ENCODE measurements around the gene HSP90AB1. TPM values are rescaled to one million over a fixed set of nuclear protein-coding genes. Genes with fewer than 3 reads are reported as not detected.

Gene HSP90AB1
- total RNA-seq, 4 donors from 2014 or later = 356 to 729 (median 499) TPM

- TF ChIP-seq POLR2AphosphoS5 (IDR thresholded peaks at IDR 0.05) (no peak), POLR2A (IDR thresholded peaks at IDR 0.05; ENCODE audit: low read depth) (no peak), EP300 (IDR thresholded peaks at IDR 0.05) (no peak)
- TF ChIP-seq, protein P1, sequence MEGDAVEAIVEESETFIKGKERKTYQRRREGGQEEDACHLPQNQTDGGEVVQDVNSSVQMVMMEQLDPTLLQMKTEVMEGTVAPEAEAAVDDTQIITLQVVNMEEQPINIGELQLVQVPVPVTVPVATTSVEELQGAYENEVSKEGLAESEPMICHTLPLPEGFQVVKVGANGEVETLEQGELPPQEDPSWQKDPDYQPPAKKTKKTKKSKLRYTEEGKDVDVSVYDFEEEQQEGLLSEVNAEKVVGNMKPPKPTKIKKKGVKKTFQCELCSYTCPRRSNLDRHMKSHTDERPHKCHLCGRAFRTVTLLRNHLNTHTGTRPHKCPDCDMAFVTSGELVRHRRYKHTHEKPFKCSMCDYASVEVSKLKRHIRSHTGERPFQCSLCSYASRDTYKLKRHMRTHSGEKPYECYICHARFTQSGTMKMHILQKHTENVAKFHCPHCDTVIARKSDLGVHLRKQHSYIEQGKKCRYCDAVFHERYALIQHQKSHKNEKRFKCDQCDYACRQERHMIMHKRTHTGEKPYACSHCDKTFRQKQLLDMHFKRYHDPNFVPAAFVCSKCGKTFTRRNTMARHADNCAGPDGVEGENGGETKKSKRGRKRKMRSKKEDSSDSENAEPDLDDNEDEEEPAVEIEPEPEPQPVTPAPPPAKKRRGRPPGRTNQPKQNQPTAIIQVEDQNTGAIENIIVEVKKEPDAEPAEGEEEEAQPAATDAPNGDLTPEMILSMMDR (IDR thresholded peaks at IDR 0.05) = no peak
- peaks cover 0 to 77% (median 13%) of the 10 kb centered on the region in 4 donors for H3K27me3 ChIP-seq
- H3K27ac ChIP-seq (replicated peaks in 1 of 4) = no peak overlapping the region
- H3K4me1 ChIP-seq = peaks cover 4 to 16% (median 13%) of the 10 kb centered on the region in 4 donors
- intact Hi-C loops (cut with DNase I) = no loop called here
- H3K4me3 ChIP-seq = no peak overlapping the region
- DNase-seq (ENCODE audit: extremely low spot score) = no peak
- no peaks in the 10 kb centered on the region for H3K36me3 ChIP-seq
- no peaks in the 10 kb centered on the region for H3K9me3 ChIP-seq
- 68% methylated on average over 3 of the region's 3 CpGs for WGBS
Observed at GRCh38 chr6:44278315-44278714, 31.4 kb downstream of the HSP90AB1 start.

DNA sequence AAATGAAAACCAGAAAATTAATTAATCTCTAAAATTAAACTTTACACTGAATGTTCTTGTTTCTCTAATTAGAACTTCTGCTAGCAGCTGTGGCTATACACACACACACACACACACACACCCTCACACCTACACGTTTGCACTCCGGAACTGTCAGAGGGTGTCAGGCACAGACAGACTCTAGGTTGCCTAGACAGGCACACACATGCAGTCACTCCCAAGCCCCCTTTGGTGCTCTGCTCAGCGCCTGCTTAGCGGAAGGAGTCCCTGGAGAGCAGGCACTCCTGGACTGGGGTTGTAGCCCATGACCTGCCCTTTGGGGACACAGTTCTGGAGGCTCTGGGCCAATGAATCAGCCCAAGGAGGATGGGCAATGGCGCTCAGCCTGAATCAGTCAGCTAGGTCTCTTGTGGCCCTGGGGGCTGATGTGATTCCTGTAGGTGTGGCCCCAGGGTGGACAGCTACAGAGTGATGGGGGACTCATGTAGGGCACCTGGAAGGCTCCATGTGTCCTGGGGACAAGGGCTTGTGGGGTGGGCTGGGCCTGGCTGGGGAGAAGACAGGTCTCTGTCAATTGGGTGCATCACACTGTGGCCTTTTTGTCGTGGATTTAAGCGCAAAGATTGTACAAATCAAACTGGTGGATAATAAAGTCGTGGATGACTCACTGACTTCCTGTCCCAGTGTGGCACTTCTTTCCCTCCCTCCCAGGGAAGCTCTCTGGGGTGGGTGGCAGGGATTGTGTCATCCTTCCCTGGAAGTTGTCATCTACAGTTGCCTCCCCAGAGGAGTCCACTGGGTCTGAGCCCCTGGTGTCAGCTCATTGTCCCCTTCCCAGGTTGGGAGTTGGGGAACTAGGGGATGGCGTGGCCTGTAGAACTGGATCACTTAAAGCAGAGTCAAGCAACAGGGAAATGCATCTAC is 32.1 kb downstream of the HSP90AB1 start:
- intact Hi-C loops (cut with DNase I) = no loop called here
- no peaks in the 10 kb centered on the region for H3K36me3 ChIP-seq
- no peak for DNase-seq (ENCODE audit: extremely low spot score)
- no peak overlapping the region for H3K27ac ChIP-seq (replicated peaks in 1 of 4)
- H3K4me3 ChIP-seq = no peak overlapping the region
- 74% methylated on average over 9 of the region's 9 CpGs for WGBS
- H3K9me3 ChIP-seq = no peaks in the 10 kb centered on the region
- peaks cover 4 to 16% (median 13%) of the 10 kb centered on the region in 4 donors for H3K4me1 ChIP-seq
- peaks cover 0 to 73% (median 12%) of the 10 kb centered on the region in 4 donors for H3K27me3 ChIP-seq
- TF ChIP-seq POLR2A (IDR thresholded peaks at IDR 0.05; ENCODE audit: low read depth) (no peak), EP300 (IDR thresholded peaks at IDR 0.05) (no peak)
- TF ChIP-seq, protein P1 (IDR thresholded peaks at IDR 0.05) = no peak

GRCh38 chr6:44284121-44284520 is 37.2 kb downstream of the HSP90AB1 start:
- TF ChIP-seq, protein P1 (IDR thresholded peaks at IDR 0.05) = no peak
- TF ChIP-seq POLR2AphosphoS5 (IDR thresholded peaks at IDR 0.05) (no peak), POLR2A (IDR thresholded peaks at IDR 0.05; ENCODE audit: low read depth) (no peak), EP300 (IDR thresholded peaks at IDR 0.05) (no peak)

DNA sequence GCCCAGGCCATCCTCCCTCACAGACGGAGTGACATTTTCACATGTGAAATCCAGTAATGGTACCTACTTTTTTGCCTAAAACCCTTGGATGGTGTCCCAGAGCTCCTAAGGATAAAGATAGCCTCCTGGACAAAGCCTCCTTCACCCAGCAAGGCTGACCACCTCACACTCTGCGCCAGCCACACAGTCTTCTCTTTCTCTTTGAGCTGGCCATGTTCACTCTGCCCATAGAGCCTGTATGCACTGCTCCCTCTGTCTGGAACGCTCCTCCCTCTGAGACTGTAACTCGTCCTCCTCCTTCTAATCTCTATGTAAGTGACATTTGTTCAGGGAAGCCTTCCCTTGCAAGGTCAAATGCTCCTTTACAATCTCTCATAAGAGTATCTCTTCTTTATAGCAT is 38.0 kb downstream of the HSP90AB1 start:
- no peak for DNase-seq (ENCODE audit: extremely low spot score)
- Histone ChIP-seq H3K36me3 (no peaks in the 10 kb centered on the region), H3K4me3 (no peak overlapping the region), H3K9me3 (no peaks in the 10 kb centered on the region), H3K27me3 (peaks cover 0 to 79% (median 5%) of the 10 kb centered on the region in 4 donors), H3K4me1 (no peaks in the 10 kb centered on the region), H3K27ac (replicated peaks in 1 of 4) (no peak overlapping the region)
- TF ChIP-seq EP300 (IDR thresholded peaks at IDR 0.05) (no peak), POLR2AphosphoS5 (IDR thresholded peaks at IDR 0.05) (no peak)
- WGBS = 62% methylated on average over 4 of the region's 4 CpGs
- intact Hi-C loops (cut with DNase I) = no loop called here

More at GRCh38 chr6:44284121-44284520, 37.2 kb downstream of the HSP90AB1 start:
- H3K27ac ChIP-seq (replicated peaks in 1 of 4) = no peak overlapping the region
- DNase-seq (ENCODE audit: extremely low spot score) = no peak
- H3K36me3 ChIP-seq = no peaks in the 10 kb centered on the region
- no peaks in the 10 kb centered on the region for H3K9me3 ChIP-seq
- no peak overlapping the region for H3K4me3 ChIP-seq
- H3K27me3 ChIP-seq = peaks cover 0 to 75% (median 1%) of the 10 kb centered on the region in 4 donors
- 47% methylated on average over 2 of the region's 2 CpGs for WGBS
- intact Hi-C loops (cut with DNase I) = no loop called here
- no peaks in the 10 kb centered on the region for H3K4me1 ChIP-seq

GRCh38 chr6:44285552-44286284 is 38.8 kb downstream of the HSP90AB1 start:
- intact Hi-C loops (cut with DNase I) = no loop called here
- H3K9me3 ChIP-seq = no peaks in the 10 kb centered on the region
- no peaks in the 10 kb centered on the region for H3K36me3 ChIP-seq
- WGBS = 63% methylated on average over 21 of the region's 25 CpGs
- DNase-seq (ENCODE audit: extremely low spot score) = no peak
- no peak overlapping the region for H3K27ac ChIP-seq (replicated peaks in 1 of 4)
- H3K27me3 ChIP-seq = peaks cover 0 to 80% (median 7%) of the 10 kb centered on the region in 4 donors
- no peaks in the 10 kb centered on the region for H3K4me1 ChIP-seq
- TF ChIP-seq EP300 (IDR thresholded peaks at IDR 0.05) = no peak
- TF ChIP-seq, protein P1 (IDR thresholded peaks at IDR 0.05) = no peak
- TF ChIP-seq POLR2AphosphoS5 (IDR thresholded peaks at IDR 0.05) = no peak
- TF ChIP-seq POLR2A (IDR thresholded peaks at IDR 0.05; ENCODE audit: low read depth) = no peak
- H3K4me3 ChIP-seq = no peak overlapping the region

All from esophagus muscularis mucosa (tissue), 4 donors.